GM13976 (cell line): ENCODE measurements around the gene MFSD8.
"Not testable (repeated sequence)": the region's sequence is repeated elsewhere in the genome, so short reads cannot be mapped to it uniquely, and the experiment has no call there.

Experiments
- DNase-seq: peaks from one replicate; pipeline ENCODE4 v3.0.0; 2012; ENCODE audit warnings: low spot score
- CTCF ChIP-seq: IDR thresholded peaks from 2 replicates; pipeline ENCODE4 v1.5.1; 2012; ENCODE audit warnings: borderline replicate concordance, mild to moderate bottlenecking; ENCODE audit not compliant: insufficient read depth; ENCODE audit errors: extremely low read depth, missing control alignments, control extremely low read depth
- in situ Hi-C: fragments of 300-500 bp; cut with MboI; formaldehyde crosslinking; loops from one replicate; pipeline ENCODE4 v1.12.0; 2022; ENCODE audit warnings: low sequenced_read_pairs, mixed read lengths, inconsistent platforms; ENCODE audit not compliant: unreplicated experiment

Gene MFSD8

GRCh38 chr4:127965062-127965802 lies at the start of gene MFSD8, which contains the start of gene ABHD18:
TSS of gene MFSD8 (minus strand) at chr4:127965173. CDS start at chr4:127965133, 40 bp downstream.
TSS of gene ABHD18 (plus strand) at chr4:127965406. CDS start at chr4:127982956, 17,550 bp downstream.
- in situ Hi-C loops = no loop called here
- TF ChIP-seq CTCF = no peak
- DNase-seq = peak; percentile 97

- in situ Hi-C loops = no loop called here
- TF ChIP-seq CTCF = no peak
- DNase-seq = no peak
These were observed 44.5 kb upstream of the MFSD8 start for GRCh38 chr4:128009428-128009827.

GRCh38 chr4:128006592-128006991 lies 41.6 kb upstream of the MFSD8 start:
- DNase-seq = no peak
- no peak for TF ChIP-seq CTCF
- in situ Hi-C loops = no loop called here

- DNase-seq = peak; percentile 60
These were observed 32.8 kb upstream of the MFSD8 start for GRCh38 chr4:127997534-127998388.

GRCh38 chr4:127996521-127996920 lies 31.5 kb upstream of the MFSD8 start:
- in situ Hi-C loops, DNase-seq: not testable (repeated sequence)

More at GRCh38 chr4:127997534-127998388, 32.8 kb upstream of the MFSD8 start:
- in situ Hi-C loops = no loop called here
- TF ChIP-seq CTCF = peak; percentile 49

GRCh38 chr4:127995776-127996175 lies 30.8 kb upstream of the MFSD8 start:
- in situ Hi-C loops = no loop called here
- no peak for TF ChIP-seq CTCF
- DNase-seq = no peak

- in situ Hi-C loops = no loop called here
- DNase-seq = no peak
- no peak for TF ChIP-seq CTCF
These were observed 28.2 kb upstream of the MFSD8 start for GRCh38 chr4:127993151-127993550.
